GM19193 (cell line): Measurements from ENCODE around the gene NIN.

Experiments used
- POLR2A ChIP-seq: IDR thresholded peaks from 4 replicates; pipeline ENCODE4 v1.6.1; 2011; ENCODE audit not compliant: insufficient read depth, insufficient read length; ENCODE audit errors: extremely low read depth

Gene NIN

GRCh38 chr14:50806241-50806933, 24.6 kb downstream of the NIN start:
- TF ChIP-seq POLR2A, result no peak

- no peak for TF ChIP-seq POLR2A
Observed at GRCh38 chr14:50805396-50805795, 25.6 kb downstream of the NIN start.

GRCh38 chr14:50804181-50804721, 26.7 kb downstream of the NIN start:
- TF ChIP-seq POLR2A, result no peak

- TF ChIP-seq POLR2A, result no peak
Observed at GRCh38 chr14:50801706-50802105, 29.3 kb downstream of the NIN start.

- no peak for TF ChIP-seq POLR2A
Observed at GRCh38 chr14:50800032-50800431, 30.9 kb downstream of the NIN start.

GRCh38 chr14:50798048-50798421, 32.9 kb downstream of the NIN start:
- no peak for TF ChIP-seq POLR2A

- no peak for TF ChIP-seq POLR2A
Observed at GRCh38 chr14:50797250-50798047, 33.5 kb downstream of the NIN start.

- TF ChIP-seq POLR2A, result no peak
Observed at GRCh38 chr14:50796390-50796789, 34.6 kb downstream of the NIN start.

- no peak for TF ChIP-seq POLR2A
Observed at GRCh38 chr14:50795909-50796308, 35.1 kb downstream of the NIN start.

- TF ChIP-seq POLR2A, result no peak
Observed at GRCh38 chr14:50795142-50795541, 35.8 kb downstream of the NIN start.

GRCh38 chr14:50794068-50794645, 36.8 kb downstream of the NIN start:
- TF ChIP-seq POLR2A, result no peak

GRCh38 chr14:50792634-50793068, 38.3 kb downstream of the NIN start:
- TF ChIP-seq POLR2A, result no peak

- no peak for TF ChIP-seq POLR2A
Observed at GRCh38 chr14:50792051-50792477, 38.9 kb downstream of the NIN start.

- no peak for TF ChIP-seq POLR2A
Observed at GRCh38 chr14:50791201-50791600, 39.8 kb downstream of the NIN start.

- TF ChIP-seq POLR2A, result no peak
Observed at GRCh38 chr14:50790589-50790988, 40.4 kb downstream of the NIN start.
